Measurements from ENCODE around the gene SRGAP2.
"Not testable (repeated sequence)": the region's sequence is repeated elsewhere in the genome, so short reads cannot be mapped to it uniquely, and the experiment has no call there.

DNA sequence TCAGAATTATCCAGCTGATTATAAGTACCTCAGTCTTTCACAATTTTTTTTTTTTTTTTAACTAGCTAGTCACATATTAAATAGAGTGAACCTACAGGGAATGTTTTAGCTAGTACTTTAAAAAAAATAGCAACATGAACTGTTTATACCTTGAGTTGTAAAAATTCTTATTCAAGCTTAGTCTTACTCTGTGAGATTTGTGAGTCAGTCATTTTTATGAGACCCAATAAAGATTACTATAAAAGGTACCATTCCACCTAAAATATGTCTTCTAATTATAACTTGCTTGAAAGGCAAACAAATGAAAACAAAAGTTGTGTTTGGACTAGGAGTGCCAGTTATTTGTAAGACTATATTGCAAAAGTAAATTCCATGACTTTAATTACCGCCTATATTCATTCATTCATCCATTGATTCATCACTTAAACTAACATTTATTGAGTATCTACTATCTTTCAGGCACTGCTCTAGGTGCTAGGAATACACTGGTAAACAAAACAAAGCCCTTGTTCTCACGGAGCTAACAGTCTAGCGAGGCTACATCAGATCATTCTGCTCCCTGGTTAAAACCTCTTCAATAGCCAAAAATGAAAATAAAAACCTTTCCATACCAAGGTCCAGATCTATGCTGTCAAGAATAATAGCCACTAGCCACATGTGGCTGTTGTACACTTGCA lies 6.5 kb upstream of the SRGAP2 start:
- not testable (repeated sequence) for TF ChIP-seq BHLHE40 (IDR thresholded peaks at IDR 0.05; ENCODE audit: borderline replicate concordance); FOXM1 (IDR thresholded peaks at IDR 0.05; ENCODE audit: borderline replicate concordance); SUZ12 (IDR thresholded peaks at IDR 0.05); TARDBP (IDR thresholded peaks at IDR 0.05); ELF4 (IDR thresholded peaks at IDR 0.05)

Measured in HEK293T (cell line).